Head of caudate nucleus (tissue), 42 donors: ENCODE data around the gene KBTBD2.
A peak's percentile ranks its signal among the peaks of the same experiment; 100 is the strongest.
"Not testable (repeated sequence)": the region's sequence is repeated elsewhere in the genome, so short reads cannot be mapped to it uniquely, and the experiment has no call there.

Experiments
- DNase-seq, 42 donors: peaks; one replicate each; pipeline versions ENCODE4 v3.0.0 to v3.0.0-alpha.2; 2020 to 2021; ENCODE audit warnings: mixed read lengths in 7 of 42
- intact Hi-C: fragments of 100-400 bp; cut with DNase I; formaldehyde crosslinking; loops from one replicate; pipeline ENCODE4 v1.15.0; 2022

KBTBD2 gene

GRCh38 chr7:32891043-32891799 is at the start of gene KBTBD2:
KBTBD2 (minus strand) TSS chr7:32891760; CDS start chr7:32879604, 12,156 bp downstream.
- DNase-seq, result peak in 39 of 42 donors; percentile 22 to 91 (median 78)
- intact Hi-C loops, result loop anchor here (5.0 kb wide), 1 partner anchor 51 kb away; no protein-coding TSS in a partner anchor

- no peak for DNase-seq
Measured at GRCh38 chr7:32941181-32941580, 49.6 kb upstream of the KBTBD2 start.

DNA sequence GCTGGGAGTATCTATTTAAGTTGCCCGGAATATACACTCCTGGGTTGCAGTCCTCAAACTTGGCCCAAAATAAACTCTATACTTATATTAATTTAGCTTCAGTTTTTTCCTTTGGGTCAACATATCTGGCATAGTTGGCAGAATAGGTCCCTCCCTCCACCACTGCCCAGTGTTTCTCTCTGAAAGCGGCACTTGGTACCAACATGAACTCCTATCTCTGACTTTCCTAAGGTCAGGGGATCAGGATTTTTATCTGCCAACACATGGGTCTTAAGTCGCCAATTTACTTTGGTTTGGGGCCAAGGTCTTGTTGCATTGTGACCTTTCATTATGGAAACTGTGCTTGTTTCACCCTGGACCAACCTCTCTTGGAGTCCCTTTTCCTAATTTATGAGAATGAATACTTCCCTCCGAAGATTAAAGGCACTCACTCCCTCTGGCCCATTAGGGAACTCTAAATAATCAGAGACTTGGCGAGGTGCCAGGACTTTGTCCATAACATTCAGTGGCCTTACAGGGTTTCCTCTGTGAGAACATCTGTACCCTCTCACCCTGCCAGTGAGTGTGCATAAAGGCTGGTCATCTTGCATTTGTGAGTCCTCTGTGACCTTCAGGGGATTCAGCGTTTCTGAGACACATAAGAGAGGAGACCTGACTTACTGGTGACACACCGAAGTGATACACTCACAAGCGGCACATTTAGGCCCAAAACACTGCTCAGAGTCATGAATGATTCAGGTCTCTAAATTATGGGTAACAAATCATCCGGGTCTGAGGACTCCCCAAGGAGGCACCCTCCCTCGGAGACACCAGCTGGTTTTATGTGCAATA is 46.0 kb upstream of the KBTBD2 start:
- intact Hi-C loops, result no loop called here
- peak in 18 of 42 donors; percentile 16 to 79 (median 34) for DNase-seq

More at GRCh38 chr7:32941181-32941580, 49.6 kb upstream of the KBTBD2 start:
- intact Hi-C loops, result loop anchor here (5.0 kb wide), 2 partner anchors 49 to 121 kb away; partner anchors contain the start of genes KBTBD2 and NT5C3A

DNA sequence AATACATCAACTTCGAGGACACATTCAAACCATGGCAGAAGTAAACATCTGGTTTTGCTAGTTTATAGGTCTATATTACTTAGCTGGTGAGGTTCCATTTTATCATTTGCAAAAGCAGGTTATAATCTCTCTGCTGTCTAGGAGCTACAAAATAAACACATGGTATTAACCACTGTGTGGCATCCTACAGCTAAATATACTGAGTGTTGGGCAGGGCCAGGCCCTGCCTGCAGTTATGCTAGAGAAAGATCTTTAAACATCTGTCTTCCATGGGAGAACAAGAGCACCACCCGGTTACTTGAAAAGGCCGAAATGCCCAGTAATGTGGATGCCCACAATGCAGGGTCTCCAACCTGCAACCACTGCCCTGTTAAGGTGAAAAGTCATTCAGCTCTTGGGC is 45.1 kb upstream of the KBTBD2 start:
- no peak for DNase-seq
- intact Hi-C loops, result no loop called here

DNA sequence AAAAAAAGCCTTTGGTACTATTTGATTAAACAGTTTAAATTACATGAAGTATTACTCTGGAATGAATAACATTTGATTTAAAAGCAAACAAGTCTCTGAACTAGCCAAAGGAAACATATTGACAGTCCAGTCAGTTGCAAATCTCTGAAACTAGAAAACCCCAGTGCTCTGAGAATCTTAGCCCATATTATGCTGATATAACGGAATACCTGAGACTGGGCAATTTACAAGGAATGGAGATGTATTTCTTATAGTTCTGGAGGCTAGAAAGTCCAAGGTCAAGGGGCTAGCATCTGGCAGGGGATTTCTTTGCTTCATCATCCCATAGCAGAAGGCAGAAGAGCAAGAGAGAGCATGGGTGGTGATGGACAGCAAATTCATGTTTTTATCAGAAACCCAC is 44.0 kb upstream of the KBTBD2 start:
- intact Hi-C loops, result no loop called here

GRCh38 chr7:32930378-32930777 is 38.8 kb upstream of the KBTBD2 start:
- peak in 3 of 42 donors; percentile 13 to 38 (median 24) for DNase-seq
- intact Hi-C loops, result no loop called here

More for the DNA sequence above, 44.0 kb upstream of the KBTBD2 start:
- DNase-seq, result no peak

GRCh38 chr7:32929430-32930143 is 38.0 kb upstream of the KBTBD2 start:
- intact Hi-C loops, result no loop called here
- DNase-seq, result no peak

DNA sequence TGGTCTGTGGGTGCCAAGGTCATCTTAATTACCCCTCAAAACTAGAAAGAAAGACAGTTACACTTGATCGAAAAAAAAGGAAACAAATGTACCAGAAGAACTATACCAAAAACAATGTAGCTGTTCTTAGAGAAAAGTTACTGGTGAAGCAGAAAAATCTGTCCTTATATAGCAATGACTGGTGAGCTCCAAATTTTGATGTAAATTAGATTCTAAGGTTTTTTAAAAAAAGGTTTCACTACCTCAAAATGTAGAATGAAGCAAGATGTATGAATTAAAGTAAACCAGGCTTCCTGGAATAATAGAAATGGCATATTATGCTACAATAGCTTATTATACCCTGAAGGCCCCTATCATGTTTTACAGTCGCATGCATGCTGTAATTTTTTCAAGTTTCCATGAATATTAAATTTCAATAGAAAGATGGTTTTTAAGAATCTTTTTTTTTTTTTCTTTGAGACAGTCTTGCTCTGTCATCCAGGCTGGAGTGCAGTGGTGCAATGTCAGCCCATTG is 37.3 kb upstream of the KBTBD2 start:
- intact Hi-C loops, result no loop called here

GRCh38 chr7:32921896-32922295 is 30.3 kb upstream of the KBTBD2 start:
- intact Hi-C loops, result no loop called here
- DNase-seq, result no peak

More for the DNA sequence above, 37.3 kb upstream of the KBTBD2 start:
- no peak for DNase-seq

GRCh38 chr7:32916994-32917393 is 25.4 kb upstream of the KBTBD2 start:
- intact Hi-C loops, DNase-seq: not testable (repeated sequence)

- no peak for DNase-seq
- intact Hi-C loops, result no loop called here
Measured at GRCh38 chr7:32916006-32916405, 24.4 kb upstream of the KBTBD2 start.

- DNase-seq, result no peak
- intact Hi-C loops, result no loop called here
Measured at GRCh38 chr7:32915041-32915536, 23.5 kb upstream of the KBTBD2 start.

DNA sequence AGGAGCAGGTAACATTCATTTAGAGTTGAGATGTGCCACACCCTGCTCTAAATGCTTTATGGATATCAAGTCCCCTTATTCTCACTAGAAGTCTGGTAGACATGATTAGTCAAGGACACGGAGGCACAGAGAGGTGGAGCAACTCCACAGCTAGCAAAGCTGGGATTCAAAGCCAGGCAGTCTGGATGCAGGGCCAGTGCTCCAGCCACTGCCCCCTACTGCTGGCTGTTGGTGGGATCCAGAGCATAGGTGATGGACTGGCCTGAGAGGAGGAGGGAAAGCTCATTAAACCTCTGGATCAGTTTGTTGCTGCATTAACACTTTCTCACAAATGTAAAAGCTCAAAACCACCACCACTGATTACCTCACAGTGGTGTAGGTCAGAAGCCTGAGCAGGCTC is 22.6 kb upstream of the KBTBD2 start:
- no peak for DNase-seq
- intact Hi-C loops, result no loop called here

DNA sequence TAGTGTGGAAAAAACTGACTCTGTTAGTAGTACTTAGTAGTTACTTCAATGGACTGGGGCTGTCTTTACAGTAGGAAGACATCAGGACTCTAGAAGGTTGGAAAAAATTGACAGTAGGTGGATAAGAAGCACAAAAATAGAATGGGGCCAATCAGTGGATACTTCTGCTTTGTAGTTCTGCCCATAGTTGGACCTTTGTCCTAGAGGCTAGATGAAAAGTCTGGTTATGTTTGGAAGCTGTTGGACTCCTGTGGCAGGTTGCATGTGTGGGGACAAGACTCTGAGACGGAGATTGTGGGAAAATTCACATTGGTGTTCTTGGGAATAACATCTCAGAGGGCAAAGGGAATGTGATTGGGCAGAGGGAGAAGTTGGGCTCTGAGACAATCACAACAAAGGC is 18.6 kb upstream of the KBTBD2 start:
- no peak for DNase-seq
- intact Hi-C loops, result no loop called here

DNA sequence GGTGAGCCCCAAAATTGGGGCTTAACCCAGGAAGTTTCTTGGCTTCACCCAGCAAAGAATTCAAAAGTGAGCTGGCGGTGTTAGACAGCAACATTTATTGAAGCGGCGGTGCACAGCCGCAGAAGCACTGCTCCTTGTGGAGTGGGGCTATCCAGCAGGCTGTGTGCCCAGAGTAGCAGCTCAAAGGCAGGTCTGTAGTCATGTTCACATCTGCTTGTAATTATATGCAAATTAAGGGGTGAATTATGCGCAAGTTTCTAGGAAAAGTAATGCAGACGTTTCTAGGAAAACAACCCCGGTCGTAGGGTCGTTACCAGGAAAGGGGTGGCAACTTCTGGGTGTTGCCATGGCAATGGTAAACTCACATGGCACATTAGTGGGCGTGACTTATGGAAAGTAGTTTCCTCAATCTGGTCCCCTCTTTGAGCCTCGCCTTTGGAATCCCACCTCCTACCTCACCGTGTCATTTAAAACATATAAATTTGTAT is 13.7 kb upstream of the KBTBD2 start:
- peak in 41 of 42 donors; percentile 18 to 78 (median 60) for DNase-seq
- intact Hi-C loops, result no loop called here

DNA sequence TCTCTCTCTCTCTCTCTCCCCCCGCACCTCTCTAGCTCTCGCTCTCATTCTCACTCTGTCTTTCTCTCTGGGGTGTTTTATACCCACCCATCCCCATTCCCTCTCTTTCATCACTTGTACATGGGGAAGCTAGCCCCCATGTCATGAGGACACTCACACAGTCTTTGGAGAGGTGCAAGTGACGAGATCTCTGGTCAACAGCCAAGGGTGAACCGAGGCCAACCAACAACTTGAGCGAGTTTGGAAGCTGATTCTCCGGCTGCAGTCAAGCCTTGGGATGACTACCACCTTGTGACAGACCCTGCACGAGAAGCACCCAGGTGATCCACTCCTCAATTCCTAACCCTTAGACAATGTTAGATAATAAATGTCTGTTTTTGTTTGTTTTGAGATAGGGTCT is 10.1 kb upstream of the KBTBD2 start:
- DNase-seq, result no peak
- intact Hi-C loops, result no loop called here

- no peak for DNase-seq
- intact Hi-C loops, result no loop called here
Measured at GRCh38 chr7:32900433-32900995, 9.0 kb upstream of the KBTBD2 start.

GRCh38 chr7:32897376-32897775 is 5.8 kb upstream of the KBTBD2 start:
- intact Hi-C loops, DNase-seq: not testable (repeated sequence)
